K562 (cell line): ENCODE results near the gene LRP4. TPM values are rescaled to one million over a fixed set of nuclear protein-coding genes. Genes with fewer than 3 reads are reported as not detected.

ENCODE experiments used
- ATAC-seq: fragments of 200-7000 bp; cut with Tn5 transposase; 3 replicates; pipeline ENCODE4 v1.9.1; 2020; ENCODE audit warnings: moderate library complexity
- BruUV-seq: library from RNA; stranded (reverse); fragments of 400-500 nt; replicated peaks from 2 replicates; lab custom pipeline; 2021; lab: Mats Ljungman, UMichigan
- CTCF ChIA-PET: fragments of 300-600 bp; formaldehyde crosslinking; extraction: SDS; loops from one replicate; lab custom pipeline; 2021; ENCODE audit warnings: low intra/inter-chr PET ratio; lab: Yijun Ruan, JAX
- POLR2A ChIA-PET: fragments of 300-600, 350-650 bp; sonication (Branson Sonifier 250); formaldehyde crosslinking; extraction: SDS; loops from one replicate; lab custom pipeline; 2021; ENCODE audit warnings: antibody characterized with exemption, inconsistent platforms; lab: Yijun Ruan, JAX
- DNase-seq, 4 experiments: peaks; one replicate each; pipeline versions ENCODE4 v3.0.0 to v3.0.0-alpha.2; 2011 to 2018; ENCODE audit warnings: low spot score in 3 of 4, mixed read lengths in 3 of 4; ENCODE audit errors: extremely low read depth in 1 of 4
- FAIRE-seq: peaks from 2 replicates; lab custom pipeline; 2011; peaks lifted over from hg19 to GRCh38; lab: Jason Lieb, UNC
- H2AFZ ChIP-seq: 2 replicates; pipeline ENCODE4 v1.6.0; 2011; ENCODE audit warnings: low read depth, low read length, control low read depth, inconsistent platforms
- H3K27ac ChIP-seq: fragments of 200-600 bp; 3 replicates; pipeline ENCODE4 v1.8.0; 2011; ENCODE audit warnings: low read depth, mild to moderate bottlenecking, control low read depth, inconsistent platforms, low read length, moderate library complexity, mixed read lengths; ENCODE audit errors: extremely low read depth
- H3K27me3 ChIP-seq, 2 experiments: fragments of 300-600 bp in 1 of 2; 2 replicates in 1 of 2; 3 replicates in 1 of 2; pipeline versions ENCODE4 v1.6.0 to v1.8.0; 2011; ENCODE audit warnings: inconsistent platforms in 2 of 2, low read length in 2 of 2, mild to moderate bottlenecking in 1 of 2, mixed read lengths in 1 of 2, moderate library complexity in 1 of 2; ENCODE audit not compliant: control insufficient read depth in 2 of 2, insufficient read depth in 2 of 2
- H3K36me3 ChIP-seq: fragments of 300-600 bp; 3 replicates; pipeline ENCODE4 v1.8.0; 2011; ENCODE audit warnings: mild to moderate bottlenecking, low read length, inconsistent platforms; ENCODE audit not compliant: control insufficient read depth, insufficient read depth
- H3K4me1 ChIP-seq, 2 experiments: fragments of 200-600 bp in 1 of 2; replicated peaks in 1 of 2; 2 replicates in 1 of 2; 3 replicates in 1 of 2; pipeline versions ENCODE4 v1.5.1 to v1.8.0; 2011; ENCODE audit warnings: inconsistent platforms in 2 of 2, low read length in 2 of 2, mild to moderate bottlenecking in 1 of 2, mixed read lengths in 1 of 2, moderate library complexity in 1 of 2; ENCODE audit not compliant: control insufficient read depth in 2 of 2, insufficient read depth in 2 of 2
- H3K4me2 ChIP-seq: 2 replicates; pipeline ENCODE4 v1.6.1; 2011; ENCODE audit warnings: low read length, control low read depth, inconsistent platforms, mixed read lengths; ENCODE audit not compliant: insufficient read depth
- H3K4me3 ChIP-seq: fragments of 200-600 bp; sonication (generic), shearing (Covaris generic); 2 replicates; pipeline ENCODE4 v1.5.1; 2016; ENCODE audit warnings: control low read depth, inconsistent platforms
- H3K79me2 ChIP-seq: fragments of 200-600 bp; 3 replicates; pipeline ENCODE4 v1.8.0; 2011; ENCODE audit warnings: low read length, inconsistent platforms; ENCODE audit not compliant: control insufficient read depth, insufficient read depth
- H3K9ac ChIP-seq, 2 experiments: 2 replicates each; pipeline versions ENCODE4 v1.6.0 to v1.6.1; 2011; ENCODE audit warnings: low read depth in 2 of 2, low read length in 2 of 2, control low read depth in 1 of 2, inconsistent platforms in 1 of 2, mild to moderate bottlenecking in 1 of 2, mixed read lengths in 1 of 2; ENCODE audit not compliant: insufficient read depth in 1 of 2
- H3K9me1 ChIP-seq: one replicate; pipeline ENCODE4 v1.6.0; 2011; ENCODE audit warnings: inconsistent platforms, mild to moderate bottlenecking, low read length, moderate library complexity; ENCODE audit not compliant: control insufficient read depth, insufficient read depth
- H3K9me3 ChIP-seq: replicated peaks from 2 replicates; pipeline ENCODE4 v1.5.1; 2011; ENCODE audit warnings: low read depth, low read length, inconsistent platforms; ENCODE audit not compliant: control insufficient read depth, insufficient read depth
- H4K20me1 ChIP-seq: replicated peaks from 2 replicates; pipeline ENCODE4 v1.6.1; 2011; ENCODE audit warnings: low read length, inconsistent platforms, mixed read lengths; ENCODE audit not compliant: control insufficient read depth, insufficient read depth
- AFF1 ChIP-seq, 2 experiments: fragments of 450-650 bp; IDR thresholded peaks; 2 replicates each; pipeline ENCODE4 v1.6.1; 2018; ENCODE audit warnings: mild to moderate bottlenecking in 2 of 2, low read depth in 1 of 2; ENCODE audit not compliant: partially characterized antibody in 2 of 2
- HDAC2 ChIP-seq: fragments of 450-650 bp; IDR thresholded peaks from 2 replicates; pipeline ENCODE4 v1.6.1; 2016; ENCODE audit warnings: mild to moderate bottlenecking
- RBFOX2 ChIP-seq: fragments of 200-400 bp; formaldehyde crosslinking; IDR thresholded peaks from 2 replicates; pipeline ENCODE4 v1.6.1; 2017; ENCODE audit warnings: low read depth, mild to moderate bottlenecking, low read length, moderate library complexity
- REST ChIP-seq, 2 experiments: fragments of 450-650 bp; formaldehyde crosslinking in 1 of 2; IDR thresholded peaks; 2 replicates each; pipeline versions ENCODE4 v1.4.0 to v1.6.1; 2014 to 2020; ENCODE audit warnings: mild to moderate bottlenecking in 2 of 2, borderline replicate concordance in 1 of 2, low read depth in 1 of 2
- ZC3H11A ChIP-seq: IDR thresholded peaks from 2 replicates; pipeline ENCODE4 v1.6.1; 2012; ENCODE audit warnings: low read depth, low read length, improper control_type of control experiment
- WGBS: fragments of 100-300 bp; shearing (Covaris generic); methylation state at CpG from one replicate; pipeline ENCODE4 v1.1.6; 2016; ENCODE audit warnings: low coverage, mixed read lengths; ENCODE audit not compliant: insufficient coverage; ENCODE audit errors: missing lambda C conversion rate; 5-methylcytosine and 5-hydroxymethylcytosine counted together
- in situ Hi-C: fragments of 300-500 bp; cut with MboI; formaldehyde crosslinking; loops from 4 replicates; pipeline ENCODE4 v1.15.0; 2018; ENCODE audit warnings: inconsistent platforms, mixed read lengths
- intact Hi-C: fragments of 100-400 bp; cut with micrococcal nuclease; formaldehyde crosslinking; loops from 2 replicates; pipeline ENCODE4 v1.14.2; 2022
- polyA plus RNA-seq, 8 experiments: library from polyadenylated mRNA; depleted of rRNA in 4 of 8; stranded (reverse) in 5 of 8; unstranded in 3 of 8; fragments of >200 nt; fragmentation: Nextera tagmentation in 2 of 8; fragmentation: Illumina TruSeq in 1 of 8; extraction: Ambion mirVana in 2 of 8; extraction: Trizol in 1 of 8; gene quantifications; 2 replicates each; pipeline versions ENCODE4 v1.2.1 to v1.2.3, GENCODE V29; 2011 to 2014; ENCODE audit warnings: inconsistent platforms in 1 of 8, missing spikeins in 1 of 8
- total RNA-seq, 7 experiments: library from RNA; depleted of rRNA in 6 of 7; stranded (reverse); fragments of >200 nt in 6 of 7; fragmentation: Illumina TruSeq in 2 of 7; extraction: Trizol in 2 of 7; gene quantifications; 2 replicates each; pipeline versions ENCODE4 v1.2.1 to v1.2.3, GENCODE V29; 2011 to 2021; ENCODE audit warnings: low replicate concordance in 1 of 7

LRP4 gene
- total and polyA plus RNA-seq, 9 of the 15 experiments (the other 6 are each of a cell fraction or from before 2014, with no cell fraction given), result 0.04 to 0.54 (median 0.10) TPM

GRCh38 chr11:46856605-46857343, 61.6 kb downstream of the LRP4 start:
- no peak for FAIRE-seq
- TF ChIP-seq REST (IDR thresholded peaks at IDR 0.05; ENCODE audit: borderline replicate concordance) (no peak), REST (CRISPR knock-in tag; IDR thresholded peaks at IDR 0.05; ENCODE audit: low read depth) (no peak), ZC3H11A (no peak), AFF1 (IDR thresholded peaks at IDR 0.05; ENCODE audit: low read depth in 1 of 2, partially characterized antibody in 2 of 2) (no peak), HDAC2 (no peak), RBFOX2 (no peak)
- BruUV-seq, result no TSS peak

More at GRCh38 chr11:46856605-46857343, 61.6 kb downstream of the LRP4 start:
- no peak overlapping the region for H2AFZ ChIP-seq
- no peak overlapping the region for H3K27ac ChIP-seq
- H3K79me2 ChIP-seq, result no peaks in the 10 kb centered on the region
- H3K4me1 ChIP-seq, result peaks cover 0 to 14% of the 10 kb centered on the region in 2 experiments; a peak in 2 of 5 replicates
- POLR2A ChIA-PET, result interaction anchor here (0.6 to 2.8 kb wide), 7 partner anchors 10 to 102 kb away, joined by 3 to 11 read pairs (median 3); partner anchors contain the start of gene CKAP5
- no peaks in the 10 kb centered on the region for H3K9me3 ChIP-seq
- ATAC-seq (no peak; the same call in 2 of the 3 replicates), DNase-seq (no peak)
- no peaks in the 10 kb centered on the region for H3K27me3 ChIP-seq
- no peak overlapping the region for H3K4me2 ChIP-seq
- intact Hi-C loops, result no loop called here
- no peaks in the 10 kb centered on the region for H3K36me3 ChIP-seq
- no peak overlapping the region for H3K4me3 ChIP-seq
- CTCF ChIA-PET, result no interaction called here
- in situ Hi-C loops, result no loop called here
- H4K20me1 ChIP-seq, result no peaks in the 10 kb centered on the region
- H3K9me1 ChIP-seq, result no peaks in the 10 kb centered on the region
- 12% methylated on average over 5 of the region's 5 CpGs for WGBS
- H3K9ac ChIP-seq, result no peak overlapping the region
